Naive thymus-derived CD4-positive, alpha-beta T cell (primary cell): ENCODE data around the gene ZMYND8. TPM values are rescaled to one million over a fixed set of nuclear protein-coding genes. Genes with fewer than 3 reads are reported as not detected.

Experiments
- ATAC-seq: fragments of 150-1000 bp; cut with Tn5 transposase; 2 replicates; pipeline ENCODE4 v1.10.0; 2021; ENCODE audit warnings: mild to moderate bottlenecking, moderate library complexity
- CTCF ChIA-PET: fragments of 350-600 bp; sonication (Branson Sonifier 250); formaldehyde crosslinking; loops from one replicate; lab custom pipeline; 2021; ENCODE audit warnings: antibody characterized with exemption; lab: Charles Lee
- POLR2A ChIA-PET: fragments of 350-600 bp; sonication (Branson Sonifier 250); formaldehyde crosslinking; loops from one replicate; lab custom pipeline; 2021; ENCODE audit warnings: antibody characterized with exemption, inconsistent platforms; lab: Charles Lee
- DNase-seq, 9 donors: peaks; one replicate each; pipeline versions ENCODE4 v3.0.0 to v3.0.0-alpha.2; 2020 to 2022; ENCODE audit warnings: mixed read lengths in 1 of 9
- H3K27ac ChIP-seq: one replicate; pipeline ENCODE4 v1.7.0; 2013; ENCODE audit warnings: mild to moderate bottlenecking, low read depth, low read length, moderate library complexity
- H3K27me3 ChIP-seq, 2 donors: one replicate each; pipeline ENCODE4 v1.7.0; 2013; ENCODE audit warnings: low read length in 2 of 2, mild to moderate bottlenecking in 2 of 2, moderate library complexity in 2 of 2; ENCODE audit not compliant: control insufficient read depth in 2 of 2, insufficient read depth in 2 of 2
- H3K36me3 ChIP-seq, 3 experiments: 1 replicate in 2 of 3; 2 replicates in 1 of 3; pipeline ENCODE4 v1.7.0; 2013; ENCODE audit warnings: low read length in 3 of 3, mild to moderate bottlenecking in 3 of 3, moderate library complexity in 1 of 3; ENCODE audit not compliant: insufficient read depth in 3 of 3, control insufficient read depth in 2 of 3
- H3K4me1 ChIP-seq, 2 donors: one replicate each; pipeline ENCODE4 v1.7.0; 2013; ENCODE audit warnings: low read length in 2 of 2, mild to moderate bottlenecking in 2 of 2, moderate library complexity in 1 of 2; ENCODE audit not compliant: control insufficient read depth in 2 of 2, insufficient read depth in 2 of 2
- H3K4me3 ChIP-seq: 2 replicates; pipeline ENCODE4 v1.7.0; 2013; ENCODE audit warnings: mild to moderate bottlenecking, low read length
- H3K9me3 ChIP-seq, 3 experiments: 1 replicate in 2 of 3; 2 replicates in 1 of 3; pipeline ENCODE4 v1.7.0; 2013; ENCODE audit warnings: low read length in 3 of 3; ENCODE audit not compliant: control insufficient read depth in 2 of 3
- H3K27ac Mint-ChIP-seq, 9 donors: one replicate each; pipeline ENCODE4 v1.8.0; 2020 to 2022; ENCODE audit warnings: mixed read lengths in 9 of 9, mild to moderate bottlenecking in 8 of 9, moderate library complexity in 5 of 9, inconsistent platforms in 2 of 9
- H3K27me3 Mint-ChIP-seq, 5 donors: one replicate each; pipeline ENCODE4 v1.8.0; 2021 to 2022; ENCODE audit warnings: mixed read lengths in 5 of 5, mild to moderate bottlenecking in 1 of 5
- H3K36me3 Mint-ChIP-seq, 5 donors: one replicate each; pipeline ENCODE4 v1.8.0; 2020 to 2022; ENCODE audit warnings: mixed read lengths in 5 of 5, mild to moderate bottlenecking in 3 of 5, inconsistent platforms in 1 of 5
- H3K4me1 Mint-ChIP-seq, 7 donors: one replicate each; pipeline ENCODE4 v1.8.0; 2020 to 2022; ENCODE audit warnings: mixed read lengths in 7 of 7, mild to moderate bottlenecking in 3 of 7, inconsistent platforms in 1 of 7
- H3K4me3 Mint-ChIP-seq, 10 donors: one replicate each; pipeline ENCODE4 v1.8.0; 2020 to 2022; ENCODE audit warnings: mild to moderate bottlenecking in 10 of 10, mixed read lengths in 10 of 10, moderate library complexity in 6 of 10, inconsistent platforms in 2 of 10
- H3K9me3 Mint-ChIP-seq, 11 donors: one replicate each; pipeline ENCODE4 v1.8.0; 2020 to 2022; ENCODE audit warnings: mixed read lengths in 11 of 11, mild to moderate bottlenecking in 4 of 11, inconsistent platforms in 1 of 11, moderate library complexity in 1 of 11
- intact Hi-C, 2 donors: fragments of 100-400 bp; cut with micrococcal nuclease; formaldehyde crosslinking; loops; one replicate each; pipeline ENCODE4 v1.15.1; 2023
- polyA plus RNA-seq, 2 donors: library from polyadenylated mRNA; unstranded; fragments of 300-500 nt; fragmentation: Illumina TruSeq; gene quantifications; one replicate each; pipeline ENCODE4 v1.2.3, GENCODE V29; 2021
- total RNA-seq, 6 experiments: library from RNA in 5 of 6; stranded (reverse) in 5 of 6; gene quantifications; 1 replicate in 5 of 6; 2 replicates in 1 of 6; pipeline ENCODE4 v1.2.3 and lab custom pipeline; 2021 to 2026

The ZMYND8 gene
- total and polyA plus RNA-seq, 7 experiments from 2014 or later, result 12.7 to 83.0 (median 63.7) TPM

DNA sequence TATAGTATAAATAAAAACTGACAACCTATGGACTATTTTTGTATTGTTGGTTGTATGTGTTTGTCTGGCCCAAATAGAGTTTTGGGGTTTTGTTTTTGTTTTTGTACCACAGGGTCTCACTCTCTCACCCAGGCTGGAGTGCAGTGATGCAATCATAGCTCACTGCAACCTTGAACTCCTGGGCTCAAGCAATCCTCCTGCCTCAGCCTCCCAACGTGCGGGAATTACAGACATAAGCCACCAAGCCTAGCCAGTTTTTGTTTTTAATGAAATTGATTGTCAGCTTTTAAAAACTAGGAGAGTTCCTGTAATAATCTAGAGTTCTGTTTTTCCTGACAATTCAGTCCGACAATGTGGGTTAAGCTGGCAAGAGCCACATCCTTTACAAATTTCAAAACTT is 98.7 kb downstream of the ZMYND8 start:
- Mint-ChIP-seq H3K27me3 (no peaks in the 10 kb centered on the region), H3K27ac (peak overlapping the region in 3 of 9 donors; percentile 48 to 86 (median 84)), H3K4me3 (no peak overlapping the region), H3K36me3 (peaks cover 14 to 54% (median 31%) of the 10 kb centered on the region in 5 donors), H3K4me1 (peaks cover 14 to 37% (median 23%) of the 10 kb centered on the region in 7 donors), H3K9me3 (peaks cover 0 to 1% (median 0%) of the 10 kb centered on the region in 11 donors)
- Histone ChIP-seq H3K27me3 (no peaks in the 10 kb centered on the region), H3K36me3 (peaks cover 0 to 79% (median 23%) of the 10 kb centered on the region in 3 experiments), H3K4me3 (no peak overlapping the region), H3K9me3 (no peaks in the 10 kb centered on the region), H3K4me1 (no peaks in the 10 kb centered on the region), H3K27ac (no peak overlapping the region)
- DNase-seq (no peak), ATAC-seq (no peak)
- CTCF ChIA-PET, result interaction anchor here (2.0 kb wide), 1 partner anchor 15 kb away, joined by 6 read pairs; no protein-coding TSS in a partner anchor
- POLR2A ChIA-PET, result no interaction called here
- intact Hi-C loops, result no loop called here

- ATAC-seq (no peak), DNase-seq (no peak)
- Histone ChIP-seq H3K4me1 (no peaks in the 10 kb centered on the region), H3K4me3 (no peak overlapping the region), H3K27ac (no peak overlapping the region), H3K36me3 (peaks cover 0 to 74% (median 23%) of the 10 kb centered on the region in 3 experiments), H3K27me3 (no peaks in the 10 kb centered on the region), H3K9me3 (no peaks in the 10 kb centered on the region)
- H3K27ac Mint-ChIP-seq, result peak overlapping the region in 3 of 9 donors; percentile 4 to 44 (median 15)
- H3K4me3 Mint-ChIP-seq, result no peak overlapping the region
- CTCF ChIA-PET, result interaction anchor here (1.1 to 2.0 kb wide), 2 partner anchors 15 to 127 kb away, joined by 3 to 6 read pairs; no protein-coding TSS in a partner anchor
- intact Hi-C loops, result no loop called here
- peaks cover 14 to 34% (median 23%) of the 10 kb centered on the region in 7 donors for H3K4me1 Mint-ChIP-seq
- peaks cover 12 to 53% (median 27%) of the 10 kb centered on the region in 5 donors for H3K36me3 Mint-ChIP-seq
- H3K27me3 Mint-ChIP-seq, result no peaks in the 10 kb centered on the region
- H3K9me3 Mint-ChIP-seq, result peaks cover 0 to 1% (median 0%) of the 10 kb centered on the region in 11 donors
- POLR2A ChIA-PET, result no interaction called here
Measured at GRCh38 chr20:47257256-47257655, 99.2 kb downstream of the ZMYND8 start.

DNA sequence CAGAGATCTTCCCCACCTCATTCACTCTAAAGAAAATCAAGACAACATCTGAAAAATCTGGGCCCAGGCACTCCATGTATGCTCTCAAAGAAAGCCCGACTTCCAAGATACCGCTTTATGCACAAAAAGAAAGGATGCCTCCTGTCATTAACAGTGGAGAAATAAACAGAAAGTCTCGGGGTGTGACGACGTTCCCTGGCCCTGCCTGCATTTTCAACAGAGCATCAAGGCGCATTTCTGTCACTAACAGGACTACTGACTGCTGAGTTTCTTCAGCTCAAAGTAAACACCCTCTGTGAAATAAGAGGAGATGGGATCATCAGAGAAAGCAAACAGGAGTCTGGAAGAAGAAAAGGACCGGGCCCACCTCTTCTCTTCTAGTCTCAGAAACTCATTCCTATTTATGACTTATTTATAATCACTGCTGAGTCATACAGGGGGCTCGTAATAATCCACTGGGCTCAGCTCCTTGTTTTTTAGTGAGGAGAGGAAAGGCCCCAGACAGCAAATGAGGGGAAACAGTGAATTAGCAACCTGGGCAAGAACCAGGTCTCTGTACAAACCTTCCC is 99.7 kb downstream of the ZMYND8 start:
- no peak for ATAC-seq
- Mint-ChIP-seq H3K4me1 (peaks cover 14 to 31% (median 23%) of the 10 kb centered on the region in 7 donors), H3K4me3 (no peak overlapping the region), H3K27ac (peak overlapping the region in 3 of 9 donors; percentile 4 to 43 (median 4)), H3K9me3 (peaks cover 0 to 1% (median 0%) of the 10 kb centered on the region in 11 donors), H3K36me3 (peaks cover 9 to 49% (median 24%) of the 10 kb centered on the region in 5 donors), H3K27me3 (no peaks in the 10 kb centered on the region)
- H3K36me3 ChIP-seq, result peaks cover 0 to 69% (median 19%) of the 10 kb centered on the region in 3 experiments
- ChIA-PET POLR2A (no interaction called here), CTCF (interaction anchor here (1.1 kb wide), 1 partner anchor 127 kb away, joined by 3 read pairs; no protein-coding TSS in a partner anchor)
- DNase-seq, result no peak
- intact Hi-C loops, result no loop called here
- H3K27ac ChIP-seq, result no peak overlapping the region
- no peaks in the 10 kb centered on the region for H3K4me1 ChIP-seq
- H3K4me3 ChIP-seq, result no peak overlapping the region
- no peaks in the 10 kb centered on the region for H3K9me3 ChIP-seq
- no peaks in the 10 kb centered on the region for H3K27me3 ChIP-seq

DNA sequence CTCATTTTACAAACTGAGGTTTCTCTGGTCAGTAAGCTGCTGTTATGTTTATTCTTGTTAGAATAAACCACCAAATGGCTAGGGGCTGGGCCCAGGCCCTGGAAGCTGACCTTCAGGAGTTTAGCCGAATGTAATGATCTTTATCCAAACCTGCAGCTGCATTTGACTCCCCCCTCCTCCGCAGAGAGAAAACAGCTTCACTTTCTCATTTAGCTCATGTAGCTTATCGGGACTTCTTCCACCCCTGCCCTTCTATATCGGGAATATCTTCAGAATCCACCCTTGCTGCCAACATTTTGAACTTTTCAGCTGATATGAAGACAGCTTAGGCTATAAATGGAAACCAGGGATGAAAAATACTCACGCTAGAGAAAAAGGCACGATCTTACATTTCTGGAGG is 102.6 kb downstream of the ZMYND8 start:
- Mint-ChIP-seq H3K27me3 (no peaks in the 10 kb centered on the region), H3K4me3 (no peak overlapping the region), H3K27ac (no peak overlapping the region), H3K9me3 (peaks cover 0 to 1% (median 0%) of the 10 kb centered on the region in 11 donors), H3K4me1 (peaks cover 4 to 18% (median 10%) of the 10 kb centered on the region in 7 donors), H3K36me3 (peaks cover 9 to 41% (median 18%) of the 10 kb centered on the region in 5 donors)
- CTCF ChIA-PET, result no interaction called here
- Histone ChIP-seq H3K4me1 (no peaks in the 10 kb centered on the region), H3K27me3 (no peaks in the 10 kb centered on the region), H3K9me3 (no peaks in the 10 kb centered on the region), H3K4me3 (no peak overlapping the region), H3K36me3 (peaks cover 7 to 67% (median 12%) of the 10 kb centered on the region in 3 experiments), H3K27ac (no peak overlapping the region)
- POLR2A ChIA-PET, result no interaction called here
- ATAC-seq, result no peak
- intact Hi-C loops, result no loop called here
- no peak for DNase-seq

- no peak overlapping the region for H3K4me3 ChIP-seq
- Mint-ChIP-seq H3K27me3 (no peaks in the 10 kb centered on the region), H3K9me3 (no peaks in the 10 kb centered on the region), H3K4me1 (peaks cover 0 to 10% (median 10%) of the 10 kb centered on the region in 7 donors), H3K36me3 (peaks cover 13 to 40% (median 26%) of the 10 kb centered on the region in 5 donors), H3K4me3 (no peak overlapping the region), H3K27ac (no peak overlapping the region)
- ChIA-PET CTCF (interaction anchor here (0.6 kb wide), 1 partner anchor 39 kb away, joined by 3 read pairs; no protein-coding TSS in a partner anchor), POLR2A (no interaction called here)
- intact Hi-C loops, result no loop called here
- no peak overlapping the region for H3K27ac ChIP-seq
- H3K4me1 ChIP-seq, result no peaks in the 10 kb centered on the region
- no peaks in the 10 kb centered on the region for H3K27me3 ChIP-seq
- H3K36me3 ChIP-seq, result peaks cover 11 to 67% (median 18%) of the 10 kb centered on the region in 3 experiments
- DNase-seq, result no peak
- H3K9me3 ChIP-seq, result no peaks in the 10 kb centered on the region
- ATAC-seq, result no peak
Measured at GRCh38 chr20:47252879-47253307, 103.6 kb downstream of the ZMYND8 start.

DNA sequence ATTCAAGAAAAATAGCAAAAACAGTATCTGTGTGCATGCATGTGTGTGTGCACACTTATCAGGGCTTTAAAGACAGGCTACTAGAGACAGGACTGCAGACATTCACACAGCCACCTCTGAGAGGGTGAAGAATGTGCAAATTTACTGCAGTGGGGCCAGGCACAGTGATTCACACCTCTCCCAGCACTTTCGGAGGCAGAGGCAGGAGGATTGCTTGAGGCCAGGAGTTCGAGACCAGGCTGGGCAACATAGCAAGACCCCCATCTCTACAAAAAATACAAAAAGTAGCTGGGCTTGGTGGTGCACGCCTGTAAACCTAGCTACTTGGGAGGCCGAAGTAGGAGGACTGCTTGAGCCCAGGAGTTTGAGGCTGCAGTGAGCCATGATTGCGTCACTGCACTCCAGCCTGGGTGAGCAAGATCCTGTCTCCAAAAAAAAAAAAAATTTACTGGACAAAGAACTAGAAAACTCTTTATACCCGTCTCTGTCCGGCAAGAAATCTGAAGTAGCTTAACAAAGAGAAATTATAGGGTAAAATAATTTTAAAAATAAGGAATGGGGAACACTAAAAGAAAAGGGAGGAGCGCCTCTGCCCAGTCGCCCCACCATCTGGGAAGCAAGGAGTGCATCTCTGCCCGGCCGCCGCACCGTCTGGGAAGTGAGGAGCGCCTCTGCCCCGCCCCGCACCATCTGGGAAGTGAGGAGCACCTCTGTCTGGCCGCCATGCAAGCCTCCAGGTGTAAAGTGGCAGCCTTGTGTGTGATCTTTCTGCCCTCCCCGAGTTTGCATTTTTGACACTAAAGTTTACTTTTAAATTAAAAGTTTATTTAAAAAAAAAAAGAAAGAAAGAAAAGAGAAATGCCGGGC is 105.1 kb downstream of the ZMYND8 start:
- Mint-ChIP-seq H3K9me3 (no peaks in the 10 kb centered on the region), H3K4me3 (no peak overlapping the region), H3K4me1 (peaks cover 0 to 10% (median 5%) of the 10 kb centered on the region in 7 donors), H3K36me3 (peaks cover 14 to 40% (median 30%) of the 10 kb centered on the region in 5 donors), H3K27ac (peak overlapping the region in 5 of 9 donors; percentile 26 to 69 (median 41)), H3K27me3 (no peaks in the 10 kb centered on the region)
- ATAC-seq, result no peak
- intact Hi-C loops, result no loop called here
- ChIA-PET CTCF (interaction anchor here (0.6 to 1.3 kb wide), 2 partner anchors 133 to 675 kb away, joined by 4 read pairs; no protein-coding TSS in a partner anchor), POLR2A (interaction anchor here (0.6 kb wide), 1 partner anchor 417 kb away, joined by 5 read pairs; no protein-coding TSS in a partner anchor)
- H3K4me3 ChIP-seq, result no peak overlapping the region
- H3K4me1 ChIP-seq, result no peaks in the 10 kb centered on the region
- H3K36me3 ChIP-seq, result peaks cover 12 to 69% (median 18%) of the 10 kb centered on the region in 3 experiments
- H3K27me3 ChIP-seq, result no peaks in the 10 kb centered on the region
- no peaks in the 10 kb centered on the region for H3K9me3 ChIP-seq
- DNase-seq, result no peak
- no peak overlapping the region for H3K27ac ChIP-seq
